H1 (cell line): ENCODE data around the gene SECTM1. TPM values are rescaled to one million over a fixed set of nuclear protein-coding genes. Genes with fewer than 3 reads are reported as not detected.

Experiments used
- BRCA1 ChIP-seq: IDR thresholded peaks from 2 replicates; pipeline ENCODE4 v1.6.1; 2012; ENCODE audit warnings: low read depth, low read length, improper control_type of control experiment
- CHD1 ChIP-seq: IDR thresholded peaks from 2 replicates; pipeline ENCODE4 v1.6.1; 2012; ENCODE audit warnings: low read depth, low read length, improper control_type of control experiment
- TBP ChIP-seq: IDR thresholded peaks from 2 replicates; pipeline ENCODE4 v1.6.1; 2011; ENCODE audit warnings: low read depth, low read length, improper control_type of control experiment
- polyA plus RNA-seq, 7 experiments: library from polyadenylated mRNA; depleted of rRNA in 3 of 7; stranded (reverse) in 5 of 7; unstranded in 2 of 7; fragments of >200 nt in 5 of 7; fragments of 200-250 nt in 2 of 7; gene quantifications; 1 replicate in 5 of 7; 2 replicates in 1 of 7; 4 replicates in 1 of 7; pipeline versions ENCODE4 v1.2.1 to v1.2.3, GENCODE V29; 2011 to 2013; ENCODE audit warnings: missing spikeins in 2 of 7, mixed read lengths in 2 of 7
- total RNA-seq: library from RNA; stranded (reverse); fragmentation: NEBNext Ultra II Directional; extraction: Animal tissue kit (Norgen Biotek cat#: 25700); gene quantifications from 2 replicates; pipeline ENCODE4 v1.2.1, GENCODE V29; 2021

Gene SECTM1
- total and polyA plus RNA-seq, 2 of the 8 experiments (the other 6 are each of a cell fraction or from before 2014, with no cell fraction given), result 0.20 to 0.65 TPM

DNA sequence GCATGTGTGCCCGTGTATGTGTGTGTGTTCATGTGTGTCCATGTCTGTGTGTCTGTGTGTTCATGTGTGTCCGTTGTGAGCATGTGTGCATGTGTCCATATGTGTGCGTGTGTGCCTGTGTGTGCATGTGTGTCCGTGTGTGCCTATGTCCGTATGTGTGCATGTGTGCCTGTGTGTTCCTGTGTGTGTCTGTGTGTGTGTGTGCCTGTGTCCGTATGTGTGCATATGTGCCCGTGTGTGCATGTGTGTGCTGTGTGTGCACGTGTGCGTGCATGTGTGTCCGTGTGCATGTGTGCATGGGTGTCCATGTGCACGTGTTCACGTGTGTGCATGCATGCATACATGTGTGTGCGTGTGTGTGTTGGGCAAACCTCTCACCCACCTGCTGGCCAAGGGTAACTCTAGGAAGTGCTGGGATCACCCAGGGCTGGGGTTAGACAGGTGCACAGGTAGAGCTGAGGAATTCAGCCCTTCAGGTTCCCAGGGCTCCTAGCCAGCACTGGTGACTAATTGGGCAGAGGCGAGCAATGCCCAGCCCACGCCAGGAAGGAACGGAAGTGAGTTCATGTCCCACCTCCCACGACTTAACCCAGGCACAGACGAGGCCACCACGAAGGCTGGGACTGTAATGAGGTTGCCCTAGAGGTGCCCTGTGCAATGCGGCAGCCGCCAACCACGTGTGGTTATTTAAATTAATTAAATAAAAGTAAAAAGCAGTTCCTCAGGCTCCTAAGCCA, 51.9 kb downstream of the SECTM1 start (continued):
- no peak for TF ChIP-seq CHD1
- TF ChIP-seq BRCA1, result no peak
- TF ChIP-seq TBP, result no peak
